A673 (cell line): ENCODE measurements around the gene ARHGEF28. TPM values are rescaled to one million over a fixed set of nuclear protein-coding genes. Genes with fewer than 3 reads are reported as not detected.

Source experiments
- BruUV-seq: library from RNA; stranded (reverse); fragments of 400-500 nt; replicated peaks from 2 replicates; lab custom pipeline; 2021; lab: Mats Ljungman, UMichigan
- CTCF ChIA-PET: fragments of 300-600 bp; sonication (Branson Sonifier 250); formaldehyde crosslinking; loops from one replicate; lab custom pipeline; 2022; ENCODE audit warnings: antibody characterized with exemption; lab: Charles Lee
- POLR2A ChIA-PET: fragments of 300-600 bp; sonication (Branson Sonifier 250); formaldehyde crosslinking; loops from one replicate; lab custom pipeline; 2022; ENCODE audit warnings: antibody characterized with exemption; ENCODE audit not compliant: low non-redundant PET; lab: Charles Lee
- DNase-seq: peaks from one replicate; pipeline ENCODE4 v3.0.0-alpha.2; 2015; ENCODE audit warnings: low spot score
- H3K27ac ChIP-seq: fragments of 200-600 bp; sonication (generic); 2 replicates; pipeline ENCODE4 v1.5.1; 2016; ENCODE audit warnings: mixed run types, low read depth, mild to moderate bottlenecking, mixed read lengths, antibody characterized with exemption, low read length; ENCODE audit not compliant: poor library complexity, severe bottlenecking
- H3K27me3 ChIP-seq: fragments of 200-600 bp; sonication (generic); replicated peaks from 2 replicates; pipeline ENCODE4 v1.6.1; 2017; ENCODE audit warnings: mixed run types, low read depth, mild to moderate bottlenecking, mixed read lengths, antibody characterized with exemption, low read length; ENCODE audit not compliant: insufficient read depth, poor library complexity
- H3K36me3 ChIP-seq: fragments of 200-600 bp; sonication (generic); 2 replicates; pipeline ENCODE4 v1.6.1; 2016; ENCODE audit warnings: mixed run types, mild to moderate bottlenecking, mixed read lengths, antibody characterized with exemption, low read length; ENCODE audit not compliant: insufficient read depth, poor library complexity, severe bottlenecking
- H3K4me1 ChIP-seq: fragments of 200-600 bp; sonication (generic); 2 replicates; pipeline ENCODE4 v1.6.1; 2017; ENCODE audit warnings: mixed run types, mild to moderate bottlenecking, mixed read lengths, antibody characterized with exemption, low read length; ENCODE audit not compliant: insufficient read depth, poor library complexity, severe bottlenecking
- H3K4me3 ChIP-seq: fragments of 200-600 bp; sonication (generic); 2 replicates; pipeline ENCODE4 v1.5.1; 2016; ENCODE audit warnings: low read depth, mixed run types, mild to moderate bottlenecking, mixed read lengths, low read length; ENCODE audit not compliant: poor library complexity, severe bottlenecking
- H3K9me3 ChIP-seq: fragments of 200-600 bp; sonication (generic); 2 replicates; pipeline ENCODE4 v1.6.1; 2016; ENCODE audit warnings: mixed run types, low read depth, mild to moderate bottlenecking, mixed read lengths, antibody characterized with exemption, low read length; ENCODE audit not compliant: poor library complexity, severe bottlenecking
- EZH2 ChIP-seq: fragments of 200-600 bp; sonication (generic); IDR thresholded peaks from 2 replicates; pipeline ENCODE4 v1.6.1; 2017; ENCODE audit warnings: borderline replicate concordance, low read depth, mild to moderate bottlenecking, mixed read lengths, antibody characterized with exemption, low read length; ENCODE audit not compliant: poor library complexity, severe bottlenecking
- intact Hi-C: fragments of 100-400 bp; cut with micrococcal nuclease; formaldehyde crosslinking; loops from one replicate; pipeline ENCODE4 v1.10.0; 2022; ENCODE audit not compliant: unreplicated experiment
- total RNA-seq: library from RNA; stranded (reverse); gene quantifications from 2 replicates; pipeline ENCODE4 v1.2.3, GENCODE V29; 2021
- TF ChIP-seq, protein P1 (sequence below): fragments of 300-800, 200-600 bp; sonication (generic); conservative IDR thresholded peaks from 2 replicates; pipeline ENCODE4 v1.5.1; 2017; ENCODE audit warnings: low read depth, mild to moderate bottlenecking, antibody characterized with exemption, low read length, moderate library complexity, mixed read lengths

ARHGEF28 gene
- total RNA-seq, 1 experiment from 2014 or later, result 3.4 TPM

GRCh38 chr5:73853091-73853490 lies 227.1 kb downstream of the ARHGEF28 start:
- Histone ChIP-seq H3K9me3 (no peaks in the 10 kb centered on the region), H3K27ac (no peak overlapping the region), H3K27me3 (no peaks in the 10 kb centered on the region), H3K4me1 (no peaks in the 10 kb centered on the region), H3K36me3 (no peaks in the 10 kb centered on the region), H3K4me3 (no peak overlapping the region)
- POLR2A ChIA-PET, result no interaction called here
- intact Hi-C loops, result no loop called here
- BruUV-seq, result no TSS peak
- TF ChIP-seq, protein P1, sequence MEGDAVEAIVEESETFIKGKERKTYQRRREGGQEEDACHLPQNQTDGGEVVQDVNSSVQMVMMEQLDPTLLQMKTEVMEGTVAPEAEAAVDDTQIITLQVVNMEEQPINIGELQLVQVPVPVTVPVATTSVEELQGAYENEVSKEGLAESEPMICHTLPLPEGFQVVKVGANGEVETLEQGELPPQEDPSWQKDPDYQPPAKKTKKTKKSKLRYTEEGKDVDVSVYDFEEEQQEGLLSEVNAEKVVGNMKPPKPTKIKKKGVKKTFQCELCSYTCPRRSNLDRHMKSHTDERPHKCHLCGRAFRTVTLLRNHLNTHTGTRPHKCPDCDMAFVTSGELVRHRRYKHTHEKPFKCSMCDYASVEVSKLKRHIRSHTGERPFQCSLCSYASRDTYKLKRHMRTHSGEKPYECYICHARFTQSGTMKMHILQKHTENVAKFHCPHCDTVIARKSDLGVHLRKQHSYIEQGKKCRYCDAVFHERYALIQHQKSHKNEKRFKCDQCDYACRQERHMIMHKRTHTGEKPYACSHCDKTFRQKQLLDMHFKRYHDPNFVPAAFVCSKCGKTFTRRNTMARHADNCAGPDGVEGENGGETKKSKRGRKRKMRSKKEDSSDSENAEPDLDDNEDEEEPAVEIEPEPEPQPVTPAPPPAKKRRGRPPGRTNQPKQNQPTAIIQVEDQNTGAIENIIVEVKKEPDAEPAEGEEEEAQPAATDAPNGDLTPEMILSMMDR, result no peak
- no peak for TF ChIP-seq EZH2
- CTCF ChIA-PET, result no interaction called here
- peak; percentile 8 for DNase-seq

DNA sequence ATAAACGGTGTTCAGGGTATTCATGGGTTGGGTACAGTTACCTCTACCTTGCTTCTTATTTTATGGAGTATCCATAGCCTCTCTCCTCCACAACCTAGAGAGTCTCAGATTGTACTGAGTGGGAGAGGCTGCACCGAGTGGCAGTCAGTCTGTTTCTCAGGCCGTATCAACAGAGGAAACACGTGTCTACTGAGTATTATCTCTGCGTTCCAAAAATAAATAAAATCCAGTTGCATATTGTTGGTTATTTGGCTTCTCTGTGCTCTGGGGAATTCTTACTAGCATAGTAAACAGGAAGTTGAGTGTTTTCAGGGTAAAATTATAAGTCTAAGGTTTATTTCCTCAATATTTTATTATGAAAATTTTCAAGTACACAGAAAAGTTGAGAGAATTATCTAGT lies 231.0 kb downstream of the ARHGEF28 start:
- intact Hi-C loops, result no loop called here
- CTCF ChIA-PET, result no interaction called here
- TF ChIP-seq EZH2, result no peak
- TF ChIP-seq, protein P1, result no peak
- no peak overlapping the region for H3K27ac ChIP-seq
- H3K4me1 ChIP-seq, result no peaks in the 10 kb centered on the region
- POLR2A ChIA-PET, result no interaction called here
- DNase-seq, result no peak
- no peaks in the 10 kb centered on the region for H3K36me3 ChIP-seq
- no peak overlapping the region for H3K4me3 ChIP-seq
- no peaks in the 10 kb centered on the region for H3K27me3 ChIP-seq
- no peaks in the 10 kb centered on the region for H3K9me3 ChIP-seq
- no TSS peak for BruUV-seq

GRCh38 chr5:73857446-73857845 lies 231.4 kb downstream of the ARHGEF28 start:
- H3K27me3 ChIP-seq, result no peaks in the 10 kb centered on the region
- TF ChIP-seq, protein P1, result no peak
- no peak for TF ChIP-seq EZH2
- CTCF ChIA-PET, result no interaction called here
- intact Hi-C loops, result no loop called here
- no peak for DNase-seq
- no peaks in the 10 kb centered on the region for H3K36me3 ChIP-seq
- BruUV-seq, result no TSS peak
- no peaks in the 10 kb centered on the region for H3K9me3 ChIP-seq
- no peak overlapping the region for H3K4me3 ChIP-seq
- POLR2A ChIA-PET, result no interaction called here
- H3K27ac ChIP-seq, result no peak overlapping the region
- no peaks in the 10 kb centered on the region for H3K4me1 ChIP-seq
